ENCODE data around the gene WDR43.
A peak's percentile ranks its signal among the peaks of the same experiment; 100 is the strongest.

Gene WDR43

GRCh38 chr2:28894470-28895188, at the start of gene WDR43:
WDR43 (plus strand) TSS chr2:28894667; CDS start chr2:28894699, 32 bp downstream.
- peak; percentile 98 for DNase-seq (ENCODE audit: low spot score)

DNA sequence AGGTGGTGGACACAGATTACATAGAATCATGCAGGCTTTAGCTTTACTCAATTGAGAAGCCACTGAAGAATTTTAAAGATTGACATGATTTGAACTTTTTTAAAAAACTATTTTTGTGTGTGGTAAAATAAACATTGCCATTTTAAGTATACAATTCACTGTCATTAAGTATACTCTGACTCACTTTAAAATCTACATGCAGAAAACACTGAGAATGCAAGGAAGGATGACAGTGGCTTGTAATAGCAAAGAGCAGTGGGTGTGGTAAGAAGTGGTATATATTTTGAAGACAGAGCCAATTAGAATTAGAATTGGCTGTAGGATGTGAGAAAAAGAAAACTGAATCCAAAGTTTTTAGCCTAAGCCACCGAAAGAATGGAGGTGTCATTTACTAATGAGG, 39.3 kb upstream of the WDR43 start:
- no peak for DNase-seq (ENCODE audit: low spot score)

DNA sequence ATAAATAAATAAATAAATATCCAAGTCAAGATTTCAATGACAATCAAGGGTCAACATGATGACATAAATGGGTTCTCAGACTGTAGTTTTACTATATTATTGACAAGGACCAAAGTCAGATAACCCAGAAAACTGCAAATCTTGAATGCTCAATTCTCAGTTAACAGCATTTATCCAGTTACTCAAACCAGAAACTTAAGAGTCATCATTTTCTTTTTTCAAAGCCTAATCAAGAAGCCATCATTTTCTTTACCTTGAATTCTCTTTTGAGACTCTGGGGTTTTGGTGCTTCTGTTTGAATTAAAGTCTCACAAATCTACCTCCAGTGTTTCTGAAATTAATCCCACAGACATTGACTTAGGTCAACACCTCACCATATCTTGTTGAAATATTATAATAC, 38.5 kb upstream of the WDR43 start:
- DNase-seq (ENCODE audit: low spot score), result no peak

DNA sequence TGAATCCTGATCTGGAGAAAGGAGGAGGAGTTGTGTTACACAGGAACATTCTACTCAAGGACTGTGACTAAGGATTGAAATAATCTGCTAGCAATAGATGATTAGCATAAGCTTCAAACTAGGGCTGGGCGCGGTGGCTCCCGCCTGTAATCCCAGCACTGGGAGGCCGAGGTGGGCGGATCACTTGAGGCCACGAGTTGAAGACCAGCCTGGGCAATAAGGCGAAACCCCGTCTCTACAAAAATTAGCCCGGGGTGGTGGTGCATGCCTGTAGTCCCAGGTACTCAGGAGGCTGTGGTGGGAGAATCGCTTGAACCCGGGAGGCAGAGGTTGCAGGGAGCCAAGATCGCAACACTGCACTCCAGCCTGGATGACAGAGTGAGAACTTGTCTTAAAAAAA, 25.9 kb upstream of the WDR43 start:
- no peak for DNase-seq (ENCODE audit: low spot score)

DNA sequence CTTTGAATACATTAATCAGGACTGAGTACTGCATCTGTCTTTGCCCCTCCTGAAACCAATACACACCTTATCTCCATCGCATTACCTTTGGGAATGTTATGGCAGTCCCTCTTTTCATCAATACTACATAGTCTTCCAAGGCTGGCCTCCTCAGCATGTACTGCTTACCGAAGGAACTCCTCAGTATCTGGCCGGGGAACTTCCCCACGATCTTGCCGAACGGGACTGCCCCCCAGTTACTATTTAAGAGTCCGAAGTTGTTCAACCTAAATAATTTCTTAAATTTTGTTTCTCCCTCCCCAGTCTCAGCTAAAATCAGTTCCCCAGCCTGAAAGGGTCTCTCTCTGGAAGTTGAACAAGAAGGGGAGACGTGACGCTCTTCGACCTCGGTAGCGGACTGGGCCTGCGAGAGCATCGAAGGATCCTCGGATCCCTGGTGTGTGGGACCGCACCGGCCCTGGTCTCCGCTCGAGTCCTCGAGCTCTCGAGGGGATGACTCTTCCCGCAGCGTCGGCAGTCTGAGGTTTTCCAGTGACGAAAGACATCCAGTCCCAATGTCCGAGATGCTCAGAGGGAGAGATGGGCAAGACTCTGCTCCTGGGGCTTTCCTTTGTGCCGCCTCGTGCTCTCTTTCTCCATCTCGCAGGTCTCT, 24.8 kb upstream of the WDR43 start:
- no peak for DNase-seq (ENCODE audit: low spot score)

DNA sequence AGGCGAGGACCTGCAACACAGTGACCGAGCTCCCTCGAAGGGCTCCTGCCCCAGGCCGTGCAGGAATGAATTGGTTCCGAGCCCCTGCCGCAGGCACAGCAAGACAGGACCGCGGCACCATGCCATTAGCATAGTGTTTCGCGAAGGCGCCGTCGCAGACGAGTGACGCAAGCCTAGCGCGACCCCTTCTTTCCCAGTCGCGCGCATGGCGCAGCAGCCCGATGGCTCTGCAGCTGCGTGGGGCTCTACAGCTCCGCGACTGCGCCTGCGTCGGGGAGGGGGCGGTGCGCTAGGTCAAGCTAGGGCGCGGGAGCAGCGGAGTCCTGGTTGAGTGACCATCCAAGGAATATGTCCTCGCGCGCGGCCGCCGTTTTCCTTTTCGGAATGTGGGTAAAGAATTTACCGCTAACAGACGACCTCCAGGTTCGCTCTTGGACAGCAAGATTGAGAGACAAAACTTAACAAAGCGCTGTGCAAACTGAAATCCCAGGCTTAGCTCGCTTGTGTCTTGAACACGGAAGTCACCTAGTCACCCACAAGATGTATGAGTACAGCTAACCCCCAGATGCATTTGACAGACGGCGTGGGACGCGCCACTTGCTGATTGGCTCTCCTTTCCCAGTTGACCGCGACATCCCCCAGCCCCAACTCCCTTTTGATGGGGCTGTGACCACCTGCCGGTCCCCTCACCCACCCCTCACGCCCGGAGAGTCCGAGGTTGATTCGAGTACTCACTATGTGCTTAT, 24.1 kb upstream of the WDR43 start, which contains the start of gene TRMT61B:
TRMT61B (minus strand) TSS at position 164 of the 746 bp plus-strand sequence; CDS start at position 132, 32 bp downstream.
- peak; percentile 94 for DNase-seq (ENCODE audit: low spot score)

DNA sequence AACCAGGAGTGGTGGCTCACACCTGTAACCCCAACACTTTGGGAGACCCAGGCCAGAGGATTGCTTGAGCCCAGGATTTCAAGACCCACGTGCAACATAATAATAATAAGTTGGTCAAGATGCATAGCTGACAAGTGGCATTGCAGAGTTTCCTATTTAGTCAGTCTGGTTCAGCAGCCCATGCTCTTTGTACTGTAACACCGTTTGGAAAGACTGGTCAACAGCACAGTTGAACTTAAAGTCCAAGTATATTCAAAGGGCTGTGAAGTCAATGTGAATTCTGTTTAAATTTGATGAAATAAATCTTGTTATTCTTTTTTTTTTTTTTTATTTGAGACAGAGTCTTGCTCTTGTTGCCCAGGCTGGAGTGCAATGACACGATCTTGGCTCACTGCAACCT, 22.8 kb upstream of the WDR43 start:
- no peak for DNase-seq (ENCODE audit: low spot score)

DNA sequence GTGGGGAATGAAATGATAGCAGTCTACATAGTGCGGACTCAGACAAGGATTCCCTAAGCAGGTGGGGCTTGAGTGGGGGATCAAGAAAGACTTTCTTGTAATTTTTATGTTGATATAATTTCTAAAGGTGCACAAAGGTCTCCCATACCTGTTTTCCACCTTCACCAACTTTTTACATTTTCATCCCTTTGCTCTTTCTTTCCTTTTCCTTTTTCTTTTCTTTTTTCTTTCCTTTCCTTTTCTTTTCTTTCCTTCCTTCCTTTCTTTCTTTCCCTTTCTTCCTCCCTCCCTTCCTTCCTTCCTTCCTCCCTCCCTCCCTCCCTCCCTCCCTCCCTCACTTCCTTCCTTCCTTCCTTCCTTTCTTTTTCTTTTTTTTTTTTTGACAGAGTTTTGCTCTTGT, 14.3 kb upstream of the WDR43 start:
- DNase-seq (ENCODE audit: low spot score), result no peak

- no peak for DNase-seq (ENCODE audit: low spot score)
Observed at GRCh38 chr2:28893488-28893887, 979 bp upstream of the WDR43 start.

DNA sequence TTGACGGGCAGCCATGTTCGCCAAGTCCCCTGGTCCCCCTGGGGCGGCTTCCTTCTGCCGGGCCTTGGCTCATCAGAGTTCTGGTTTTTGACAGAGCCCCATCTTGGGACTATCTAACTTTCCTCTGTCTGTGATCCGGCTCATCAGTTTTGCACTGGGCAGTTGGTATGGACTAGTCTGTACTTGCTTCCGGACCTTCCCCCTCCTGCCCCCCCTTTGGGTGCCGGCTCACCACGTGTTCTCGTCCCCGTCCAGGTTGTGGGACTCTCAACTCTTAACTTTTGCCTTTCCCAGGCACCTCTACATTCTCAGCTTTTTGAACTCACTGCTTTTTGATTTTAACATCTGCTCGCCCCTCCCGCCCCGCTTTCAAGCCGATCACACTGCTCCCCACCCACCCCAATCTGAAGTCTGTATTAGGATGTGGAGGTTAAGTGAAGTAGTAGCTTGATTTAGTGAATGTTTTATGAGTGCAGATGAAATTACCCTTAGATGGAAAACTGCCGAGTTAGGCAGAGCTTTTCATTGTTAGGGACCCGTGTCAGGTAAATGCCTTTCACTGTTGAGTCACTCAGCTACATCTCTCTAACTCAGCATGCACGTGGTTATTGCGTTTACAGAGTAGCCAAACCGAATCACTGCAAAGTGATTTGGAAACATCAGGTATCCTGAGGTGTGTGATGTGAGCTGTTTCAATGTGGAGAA, 874 bp downstream of the WDR43 start:
- DNase-seq (ENCODE audit: low spot score), result no peak

- DNase-seq (ENCODE audit: low spot score), result no peak
Observed at GRCh38 chr2:28896906-28897305, 2.4 kb downstream of the WDR43 start.

- no peak for DNase-seq (ENCODE audit: low spot score)
Observed at GRCh38 chr2:28898048-28898447, 3.6 kb downstream of the WDR43 start.

- DNase-seq (ENCODE audit: low spot score), result no peak
Observed at GRCh38 chr2:28901202-28901601, 6.7 kb downstream of the WDR43 start.

DNA sequence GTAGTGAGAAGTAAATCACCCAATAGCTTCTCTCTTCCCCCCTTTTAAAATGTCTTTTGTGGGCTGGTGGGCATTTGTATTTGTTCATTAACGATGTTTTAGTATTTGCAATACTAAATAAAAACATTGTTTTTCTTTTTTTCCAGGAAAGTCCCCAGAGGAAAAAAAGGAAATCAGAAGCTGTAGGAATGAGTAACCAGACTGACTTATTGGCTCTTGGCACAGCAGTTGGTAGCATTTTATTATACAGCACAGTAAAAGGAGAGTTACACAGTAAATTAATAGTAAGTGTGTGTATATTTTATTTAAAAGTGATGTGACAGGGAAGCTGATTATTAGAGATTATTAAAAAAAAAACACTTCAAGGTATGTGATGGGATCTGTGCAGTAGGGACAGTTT, 7.4 kb downstream of the WDR43 start:
- DNase-seq (ENCODE audit: low spot score), result no peak

GRCh38 chr2:28902584-28902983, 8.1 kb downstream of the WDR43 start:
- DNase-seq (ENCODE audit: low spot score), result no peak

- DNase-seq (ENCODE audit: low spot score), result no peak
Observed at GRCh38 chr2:28904295-28904694, 9.8 kb downstream of the WDR43 start.

GRCh38 chr2:28904802-28905457, 10.5 kb downstream of the WDR43 start:
- no peak for DNase-seq (ENCODE audit: low spot score)

DNA sequence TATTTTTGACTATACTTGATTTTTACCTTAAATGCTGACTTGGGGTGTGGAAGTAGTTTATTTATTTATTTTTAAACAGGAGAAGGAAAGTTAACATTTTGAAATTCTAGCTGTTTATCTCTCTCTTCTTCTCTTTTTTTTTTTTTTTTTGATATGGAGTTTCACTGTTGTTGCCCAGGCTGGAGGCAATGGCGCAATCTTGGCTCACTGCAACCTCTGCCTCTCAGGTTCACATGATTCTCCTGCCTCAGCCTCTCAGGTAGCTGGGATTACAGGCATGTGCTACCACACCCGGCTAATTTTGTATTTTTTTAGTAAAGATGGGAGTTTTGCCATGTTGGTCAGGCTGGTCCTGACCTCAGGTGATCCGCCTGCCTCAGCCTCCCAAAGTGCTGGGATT, 11.1 kb downstream of the WDR43 start:
- DNase-seq (ENCODE audit: low spot score), result no peak

- DNase-seq (ENCODE audit: low spot score), result no peak
Observed at GRCh38 chr2:28906376-28906775, 11.9 kb downstream of the WDR43 start.

GRCh38 chr2:28906821-28907220, 12.4 kb downstream of the WDR43 start:
- no peak for DNase-seq (ENCODE audit: low spot score)

DNA sequence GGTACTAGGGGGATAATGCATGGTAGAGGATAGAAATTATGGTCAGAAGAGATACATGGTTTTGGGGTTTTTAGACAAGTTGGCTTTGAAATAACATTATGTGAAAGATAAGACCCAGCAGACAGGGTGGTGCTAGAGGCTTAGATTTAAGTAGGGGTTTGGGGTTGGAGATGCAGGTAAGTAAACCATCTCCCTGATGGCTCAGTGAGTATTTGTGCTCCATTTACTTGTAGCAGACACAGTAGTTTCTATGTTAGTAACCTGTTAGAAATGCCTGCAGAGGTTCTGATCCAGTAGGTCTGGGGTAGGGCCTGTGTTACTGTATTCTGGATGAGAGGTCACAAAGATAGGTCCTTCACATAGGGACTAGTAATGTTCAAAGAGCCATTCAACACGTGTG, 13.7 kb downstream of the WDR43 start:
- no peak for DNase-seq (ENCODE audit: low spot score)
